Mononuclear cell (primary cell): ENCODE measurements around the gene SLC6A6. TPM values are rescaled to one million over a fixed set of nuclear protein-coding genes. Genes with fewer than 3 reads are reported as not detected.

Experiments used
- H3K27me3 ChIP-seq: 2 replicates; pipeline ENCODE4 v1.6.0; 2011; ENCODE audit warnings: low read length, control low read depth; ENCODE audit not compliant: insufficient read depth
- H3K4me1 ChIP-seq: 2 replicates; pipeline ENCODE4 v1.5.1; 2011; ENCODE audit warnings: mild to moderate bottlenecking, low read length, control low read depth; ENCODE audit not compliant: insufficient read depth
- H3K4me3 ChIP-seq: 2 replicates; pipeline ENCODE4 v1.5.1; 2011; ENCODE audit warnings: mild to moderate bottlenecking, low read length, moderate library complexity
- H3K9me3 ChIP-seq: 2 replicates; pipeline ENCODE4 v1.5.1; 2011; ENCODE audit warnings: low read depth, mild to moderate bottlenecking, control low read depth, low read length
- total RNA-seq: library from RNA; depleted of rRNA; stranded (reverse); fragments of >200 nt; gene quantifications from one replicate; pipeline ENCODE4 v1.2.3, GENCODE V29; 2012

SLC6A6 gene
- total RNA-seq, 1 donor = 53.7 TPM

DNA sequence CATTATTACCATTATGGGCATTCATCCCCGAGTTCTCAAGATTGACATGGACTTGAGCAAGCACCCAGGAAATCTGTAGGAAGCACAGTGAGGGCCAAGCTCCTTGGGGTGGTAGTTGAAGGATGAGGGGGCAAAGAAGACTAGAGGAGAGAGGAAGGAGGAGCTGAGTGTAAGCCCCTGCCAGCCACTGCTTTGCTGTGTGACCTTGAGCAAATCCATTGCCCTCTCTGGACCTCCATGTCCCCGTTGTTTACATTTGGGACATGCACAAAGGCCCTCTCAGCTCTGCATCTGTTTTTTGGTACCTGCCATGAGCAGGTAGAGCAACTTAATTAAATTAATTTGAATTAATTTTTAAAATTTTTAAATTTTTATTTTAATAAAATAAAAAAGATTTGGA lies 33.5 kb upstream of the SLC6A6 start:
- Histone ChIP-seq H3K4me3 (no peak overlapping the region), H3K9me3 (no peaks in the 10 kb centered on the region), H3K27me3 (no peaks in the 10 kb centered on the region), H3K4me1 (peaks cover 50% of the 10 kb centered on the region)

DNA sequence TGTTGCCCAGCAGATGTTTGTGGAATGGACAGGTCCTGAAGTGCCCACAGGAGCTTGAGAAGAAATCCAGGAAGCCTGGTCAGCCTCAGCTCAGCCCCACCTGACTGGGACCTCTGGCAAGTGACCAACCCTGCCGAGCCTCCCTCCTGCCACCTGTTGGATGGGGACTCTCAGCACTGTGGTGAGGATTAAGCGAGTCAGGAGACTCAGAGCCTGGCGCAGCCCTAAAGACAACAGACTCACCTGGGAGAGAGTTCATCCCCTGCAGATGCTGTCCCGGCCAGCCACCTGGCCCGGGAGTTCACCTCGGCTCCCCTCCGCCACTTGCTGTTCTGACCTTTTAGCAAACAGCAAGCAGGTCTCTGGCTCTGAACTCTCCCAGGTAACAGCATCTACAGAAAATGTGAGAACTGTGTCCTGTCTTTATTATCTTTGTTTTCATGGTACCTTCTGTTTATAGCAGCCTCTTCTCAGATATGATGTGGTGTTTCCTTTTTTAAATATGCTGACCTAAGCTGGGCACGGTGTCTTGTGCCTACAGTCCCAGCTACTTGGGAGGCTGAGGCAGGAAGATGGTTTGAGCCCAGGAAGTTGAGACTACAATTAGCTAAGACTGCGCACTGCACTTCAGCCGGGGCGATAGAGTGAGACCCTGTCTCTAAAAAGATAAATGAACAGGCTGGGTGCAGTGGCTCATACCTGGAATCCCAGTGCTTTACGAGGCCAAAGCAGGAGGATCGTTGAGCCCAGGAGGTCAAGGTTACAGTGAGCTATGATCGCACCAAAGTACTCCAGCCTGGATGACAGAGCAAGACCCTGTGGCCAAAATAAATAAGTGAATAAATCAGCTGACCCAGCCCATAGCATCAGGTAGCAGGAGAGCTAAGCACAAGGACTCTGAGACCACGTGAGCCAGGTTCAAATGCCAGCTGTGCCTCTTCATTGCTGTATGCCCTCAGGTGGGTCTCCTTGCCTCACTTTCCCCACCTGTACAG lies 32.4 kb upstream of the SLC6A6 start:
- no peak overlapping the region for H3K4me3 ChIP-seq
- H3K4me1 ChIP-seq = peaks cover 49% of the 10 kb centered on the region
- no peaks in the 10 kb centered on the region for H3K27me3 ChIP-seq
- no peaks in the 10 kb centered on the region for H3K9me3 ChIP-seq

DNA sequence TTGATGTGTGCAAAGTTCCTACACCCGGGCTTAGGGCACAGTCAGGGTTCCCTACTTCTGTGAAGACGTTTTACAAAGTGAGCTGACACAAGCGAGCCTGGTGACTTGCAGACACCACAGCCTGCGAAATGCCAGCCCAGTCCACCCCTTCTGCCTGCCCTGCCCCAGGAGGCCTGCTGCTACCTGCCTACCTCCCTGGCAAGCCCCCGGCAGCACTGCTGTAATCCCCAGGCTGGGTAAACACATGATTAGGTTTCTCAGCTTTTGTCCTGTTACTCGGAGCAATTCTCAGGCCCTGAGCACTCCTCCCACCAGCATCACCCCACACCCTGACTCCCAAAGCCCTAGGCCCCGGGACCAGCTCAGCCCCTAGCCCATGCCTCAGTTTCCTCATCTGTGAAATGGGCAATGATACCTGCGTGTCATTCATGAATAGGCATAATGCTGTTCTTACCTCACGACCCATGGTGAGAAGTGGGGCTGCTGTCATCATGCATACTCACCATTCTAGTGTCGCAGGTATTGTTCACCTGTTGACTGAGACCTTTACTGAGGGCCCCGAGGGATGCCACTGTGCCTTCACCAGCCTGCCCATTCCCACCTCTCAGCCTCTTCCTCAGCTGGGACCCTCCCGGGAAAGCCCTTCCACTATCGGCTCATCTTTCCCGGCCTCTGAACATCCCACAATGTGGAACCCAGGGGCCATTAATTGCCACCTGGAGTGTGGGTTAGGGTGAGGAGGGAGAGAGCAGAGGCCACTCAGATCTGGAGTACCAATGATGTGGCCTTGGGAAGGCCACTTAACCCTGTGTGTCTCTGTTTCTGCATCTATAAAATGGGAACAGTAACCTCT lies 31.5 kb upstream of the SLC6A6 start:
- Histone ChIP-seq H3K9me3 (no peaks in the 10 kb centered on the region), H3K27me3 (no peaks in the 10 kb centered on the region), H3K4me1 (peaks cover 53% of the 10 kb centered on the region), H3K4me3 (no peak overlapping the region)

DNA sequence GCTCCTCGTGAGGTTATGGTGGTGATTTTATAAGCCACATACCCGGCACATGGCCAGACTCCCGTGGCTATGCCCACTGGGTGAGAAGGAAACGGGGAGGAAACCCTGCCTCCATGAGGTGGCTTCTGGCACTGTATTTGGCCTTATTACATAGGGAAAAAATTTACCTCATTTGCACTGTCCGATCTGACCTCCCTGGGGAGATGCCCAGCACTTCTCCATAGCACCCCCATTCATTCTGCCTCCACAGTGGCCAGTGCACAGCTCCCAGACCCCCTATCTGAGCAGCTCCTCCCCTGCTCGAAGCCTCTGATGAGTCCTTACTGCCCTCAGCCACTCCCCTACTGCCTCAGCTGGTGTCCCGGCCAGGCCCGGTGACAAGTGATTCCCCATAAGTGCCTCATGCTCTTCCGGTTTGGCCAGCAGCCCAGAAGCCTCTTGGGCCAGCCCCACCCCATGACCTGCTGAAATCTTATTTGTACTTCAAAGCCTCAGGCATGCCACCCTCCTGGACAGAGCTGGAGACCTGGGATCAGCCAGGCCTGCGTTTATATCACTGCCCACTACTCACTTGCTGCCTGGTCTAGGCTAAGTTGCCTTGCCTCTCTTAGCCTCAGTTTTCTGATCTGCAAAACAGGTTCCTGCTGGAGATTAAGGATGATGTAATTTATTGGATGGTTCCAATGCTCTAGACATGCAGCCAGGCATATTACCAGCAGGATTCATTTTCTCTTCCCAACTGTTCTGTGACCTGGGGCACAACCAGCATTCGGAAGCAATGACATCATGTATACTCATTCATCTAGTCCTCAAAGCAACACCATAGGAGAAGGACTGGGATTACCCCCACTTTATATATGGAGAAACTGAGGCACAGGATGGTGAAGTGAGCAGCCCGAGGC lies 30.6 kb upstream of the SLC6A6 start:
- Histone ChIP-seq H3K4me3 (no peak overlapping the region), H3K27me3 (no peaks in the 10 kb centered on the region), H3K9me3 (no peaks in the 10 kb centered on the region), H3K4me1 (peaks cover 57% of the 10 kb centered on the region)

DNA sequence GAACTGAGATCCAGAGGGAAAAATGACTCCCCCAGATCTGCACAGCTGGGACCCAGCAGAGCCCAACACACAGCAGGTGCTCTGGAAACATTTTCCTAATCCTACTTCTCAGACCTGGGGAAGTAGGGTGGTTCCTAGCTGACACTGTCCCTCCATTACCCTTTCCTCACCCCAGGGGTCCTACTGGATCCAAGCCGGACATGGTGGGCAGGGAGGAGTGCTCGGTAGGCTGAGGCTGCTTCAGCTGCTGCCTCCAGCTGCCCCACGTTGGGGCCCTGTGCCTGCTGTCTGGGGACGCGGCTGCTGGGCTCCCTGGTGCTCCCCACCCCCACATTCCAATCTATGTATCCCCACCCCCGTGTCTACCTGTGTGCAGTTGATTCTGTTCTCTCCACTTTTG lies 29.8 kb upstream of the SLC6A6 start:
- H3K4me1 ChIP-seq = peaks cover 64% of the 10 kb centered on the region
- H3K27me3 ChIP-seq = no peaks in the 10 kb centered on the region
- no peaks in the 10 kb centered on the region for H3K9me3 ChIP-seq
- no peak overlapping the region for H3K4me3 ChIP-seq

DNA sequence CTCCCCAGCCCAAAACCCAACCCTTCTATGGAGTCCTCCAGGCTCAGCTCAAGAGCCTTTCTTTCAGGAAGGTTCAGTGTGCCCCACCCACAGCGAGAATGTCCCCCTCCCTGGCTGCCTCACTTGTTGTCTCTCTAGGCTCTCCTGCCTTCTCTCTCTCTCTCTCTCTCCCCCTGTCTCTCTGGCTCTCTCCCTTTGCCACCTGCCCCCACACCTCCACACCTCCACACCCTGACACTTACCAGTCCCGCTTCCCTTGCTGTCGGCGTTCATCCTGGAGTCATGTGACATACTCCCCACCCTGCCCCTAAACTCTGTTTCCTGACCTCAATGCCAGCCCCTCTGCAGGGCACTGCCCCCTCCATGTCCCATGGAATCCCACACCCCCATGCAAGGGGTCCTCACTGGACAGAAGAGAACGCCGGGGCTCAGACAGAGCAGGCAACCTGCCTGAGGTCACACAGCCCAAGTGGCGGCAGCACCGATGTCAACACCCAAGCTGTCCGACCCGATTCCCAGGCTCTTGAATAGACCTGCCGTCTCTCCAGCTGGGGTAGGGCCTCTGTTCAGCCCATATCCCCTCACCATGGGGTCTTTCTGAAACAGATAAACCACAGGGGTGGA lies 28.5 kb upstream of the SLC6A6 start:
- H3K4me1 ChIP-seq = peaks cover 77% of the 10 kb centered on the region
- no peak overlapping the region for H3K4me3 ChIP-seq
- no peaks in the 10 kb centered on the region for H3K9me3 ChIP-seq
- no peaks in the 10 kb centered on the region for H3K27me3 ChIP-seq

DNA sequence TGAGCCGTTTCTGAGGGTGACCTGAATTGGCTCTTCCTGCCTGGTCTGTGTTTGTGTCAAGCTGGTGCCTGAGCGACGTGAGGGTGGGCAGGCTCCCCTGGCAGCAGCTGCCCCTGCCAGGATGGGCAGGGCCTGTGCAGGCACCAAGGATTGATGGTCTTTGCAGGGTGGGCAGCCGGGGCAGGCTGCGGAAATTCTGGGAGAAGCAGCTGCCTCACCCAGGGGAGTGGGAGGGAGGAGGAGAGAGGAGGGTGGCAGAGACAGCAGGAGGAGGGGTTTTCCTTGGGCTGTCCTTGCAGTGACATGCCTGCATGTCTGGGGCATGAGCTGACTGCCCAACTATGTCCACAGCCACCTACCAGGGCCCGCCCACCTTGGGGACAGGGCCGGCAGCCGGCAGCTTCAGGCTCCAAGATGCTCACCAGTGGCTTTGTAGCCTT lies 27.9 kb upstream of the SLC6A6 start:
- Histone ChIP-seq H3K27me3 (no peaks in the 10 kb centered on the region), H3K4me3 (no peak overlapping the region), H3K4me1 (peaks cover 82% of the 10 kb centered on the region), H3K9me3 (no peaks in the 10 kb centered on the region)

DNA sequence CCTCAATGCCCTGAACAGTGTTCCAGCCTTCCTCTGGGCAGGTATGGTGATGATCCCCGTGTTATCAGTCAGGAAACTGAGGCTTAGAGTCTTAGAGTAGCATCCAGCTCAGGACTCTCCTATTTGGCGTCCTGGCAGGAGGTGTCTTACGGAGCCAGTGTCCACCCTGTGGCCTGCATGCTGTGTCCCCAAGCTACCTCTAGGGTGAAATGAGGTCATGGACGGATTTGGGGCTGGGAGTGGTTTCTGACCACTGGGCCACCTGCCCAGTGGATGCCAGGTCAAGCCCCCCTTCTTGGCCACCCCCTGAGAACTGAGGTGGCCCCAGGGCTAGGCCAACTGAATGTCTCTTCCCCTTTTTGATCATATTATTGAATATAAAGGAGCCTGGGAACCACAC lies 27.2 kb upstream of the SLC6A6 start:
- Histone ChIP-seq H3K9me3 (no peaks in the 10 kb centered on the region), H3K27me3 (no peaks in the 10 kb centered on the region), H3K4me1 (peaks cover 75% of the 10 kb centered on the region), H3K4me3 (no peak overlapping the region)

DNA sequence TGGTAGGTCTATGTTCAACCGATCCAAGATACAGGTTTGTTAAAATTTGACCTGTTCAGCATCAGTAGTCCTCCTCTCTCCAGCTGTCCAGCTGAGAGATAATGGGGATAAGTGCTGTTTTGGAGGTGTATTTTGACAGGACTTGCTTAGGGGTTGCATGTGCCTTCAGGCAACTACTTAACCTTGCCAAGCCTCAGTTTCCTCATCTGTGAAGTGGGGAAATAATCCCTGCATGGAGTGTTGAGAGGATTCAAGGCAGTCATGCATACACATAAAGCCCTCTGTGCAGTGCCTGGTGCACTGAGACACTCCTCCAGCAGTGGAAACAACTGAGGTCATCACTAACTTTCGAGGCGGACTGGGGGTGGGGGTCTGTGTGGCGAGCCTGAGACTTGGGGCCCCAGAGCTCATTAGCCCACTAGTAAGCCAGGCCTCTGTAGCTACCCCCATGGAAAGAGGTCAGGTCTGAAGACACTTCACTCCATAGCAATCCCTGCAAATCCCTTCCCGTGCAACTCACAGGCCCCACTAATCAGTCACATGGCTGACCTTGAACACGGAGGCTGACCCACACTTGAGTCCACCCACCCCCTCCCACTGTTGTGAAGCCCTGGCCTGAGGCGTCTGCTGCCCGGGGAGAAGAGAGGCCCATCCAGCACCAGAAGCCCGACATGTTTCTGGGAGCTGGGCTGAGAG lies 25.9 kb upstream of the SLC6A6 start:
- Histone ChIP-seq H3K27me3 (no peaks in the 10 kb centered on the region), H3K4me3 (no peak overlapping the region), H3K9me3 (no peaks in the 10 kb centered on the region), H3K4me1 (peaks cover 65% of the 10 kb centered on the region)

DNA sequence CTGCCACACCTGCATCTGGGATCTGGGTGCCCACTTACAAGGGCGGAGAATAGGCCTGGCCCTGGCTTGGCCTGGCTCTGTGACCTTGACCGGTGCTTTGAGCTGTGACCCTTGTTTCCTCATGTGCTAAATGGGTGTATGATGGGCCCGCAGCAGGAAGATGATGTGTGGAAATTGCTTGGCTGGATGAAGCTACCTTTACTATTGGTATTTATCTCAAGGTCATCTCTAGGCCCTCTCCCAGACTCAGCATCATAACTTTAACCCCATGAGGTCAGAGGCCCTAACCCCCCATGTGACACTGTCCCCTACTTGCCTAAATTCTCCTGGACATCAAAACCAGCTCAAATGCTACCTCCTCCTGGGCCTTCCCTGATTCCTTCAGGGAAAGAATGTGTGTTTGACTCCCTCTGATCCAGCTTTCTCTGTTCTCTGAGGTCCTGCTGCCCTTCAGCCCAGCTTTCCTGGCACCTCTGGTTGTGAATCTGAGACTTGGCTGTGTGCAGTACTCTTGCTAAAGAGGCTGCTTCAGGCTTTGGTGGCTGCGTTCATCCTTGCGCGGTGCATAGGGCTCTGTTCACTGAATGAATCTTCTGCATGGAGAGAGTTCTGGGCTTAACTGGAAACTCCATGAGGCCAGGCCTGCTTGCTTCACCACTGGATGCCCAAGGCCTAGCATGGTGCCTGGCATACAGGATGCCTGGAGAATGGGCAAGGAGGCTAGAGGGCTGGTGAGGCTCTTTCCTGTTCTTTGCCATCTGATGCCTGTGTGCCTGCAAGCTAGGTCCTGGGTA lies 25.2 kb upstream of the SLC6A6 start:
- no peaks in the 10 kb centered on the region for H3K9me3 ChIP-seq
- H3K27me3 ChIP-seq = no peaks in the 10 kb centered on the region
- H3K4me3 ChIP-seq = no peak overlapping the region
- H3K4me1 ChIP-seq = peaks cover 57% of the 10 kb centered on the region

DNA sequence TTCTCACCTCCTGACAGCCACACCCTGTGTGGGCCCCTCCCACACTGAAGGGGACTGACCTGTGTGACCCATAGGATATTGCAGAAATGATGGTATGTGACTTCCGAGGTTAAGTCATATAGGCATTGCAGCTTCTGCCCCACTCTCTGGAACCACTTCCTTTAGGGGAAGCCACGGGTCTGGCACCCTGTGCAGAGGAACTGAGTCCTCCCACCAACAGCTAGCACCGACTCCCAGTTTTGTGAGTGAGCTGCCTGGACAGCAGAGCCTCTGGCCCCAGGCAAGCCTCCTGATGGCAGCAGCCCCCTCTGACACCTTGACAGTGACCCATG lies 24.6 kb upstream of the SLC6A6 start:
- Histone ChIP-seq H3K4me1 (peaks cover 52% of the 10 kb centered on the region), H3K27me3 (no peaks in the 10 kb centered on the region), H3K9me3 (no peaks in the 10 kb centered on the region), H3K4me3 (no peak overlapping the region)

DNA sequence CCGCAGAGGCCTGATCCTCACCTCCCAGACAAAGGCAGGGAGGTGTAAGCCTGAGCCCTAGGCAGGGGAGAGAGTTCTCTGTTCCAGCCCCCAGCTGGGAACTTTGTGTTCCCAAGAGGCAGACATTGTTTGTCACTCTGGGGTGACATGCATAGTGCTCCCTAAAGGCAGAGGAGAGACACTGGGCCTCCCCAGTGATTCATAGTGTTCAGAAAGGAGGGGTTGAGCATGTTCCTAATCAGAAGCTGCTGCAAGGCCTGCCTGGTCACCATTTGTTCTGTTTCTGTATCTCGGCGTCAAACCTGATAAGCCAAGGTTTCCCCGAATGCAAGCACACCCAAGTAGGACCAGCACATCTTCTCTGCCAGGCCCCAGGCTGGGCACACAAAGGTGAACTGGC lies 24.0 kb upstream of the SLC6A6 start:
- Histone ChIP-seq H3K27me3 (no peaks in the 10 kb centered on the region), H3K4me3 (no peak overlapping the region), H3K4me1 (peaks cover 46% of the 10 kb centered on the region), H3K9me3 (no peaks in the 10 kb centered on the region)

DNA sequence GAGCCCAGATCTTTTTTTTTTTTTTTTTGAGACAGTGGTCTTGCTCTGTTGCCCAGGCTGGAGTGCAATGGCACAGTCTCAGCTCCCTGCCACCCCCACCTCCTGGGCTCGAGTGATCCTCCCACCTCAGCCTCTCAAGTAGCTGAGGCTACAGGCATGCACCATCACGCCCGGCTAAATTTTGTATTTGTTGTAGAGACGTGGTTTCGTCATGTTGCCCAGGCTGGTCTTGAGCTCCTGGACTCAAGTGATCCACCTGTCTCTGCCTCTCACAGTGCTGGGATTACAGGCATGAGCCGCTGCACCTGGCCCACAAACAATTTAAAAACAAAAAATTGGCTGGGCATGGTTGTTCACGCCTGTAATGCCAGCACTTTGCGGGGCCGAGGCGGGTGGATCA lies 22.6 kb upstream of the SLC6A6 start:
- H3K27me3 ChIP-seq = no peaks in the 10 kb centered on the region
- no peak overlapping the region for H3K4me3 ChIP-seq
- peaks cover 51% of the 10 kb centered on the region for H3K4me1 ChIP-seq
- no peaks in the 10 kb centered on the region for H3K9me3 ChIP-seq
